IMR-90 (cell line): Measurements from ENCODE around the gene CMIP. TPM values are rescaled to one million over a fixed set of nuclear protein-coding genes. Genes with fewer than 3 reads are reported as not detected.

Experiments used
- ATAC-seq: fragments of 200-7000 bp; cut with Tn5 transposase; 2 replicates; pipeline ENCODE4 v1.9.1; 2020; ENCODE audit warnings: low read depth, mild to moderate bottlenecking, moderate library complexity
- BruUV-seq: library from RNA; stranded (reverse); fragments of 400-500 nt; replicated peaks from 2 replicates; lab custom pipeline; 2021; lab: Mats Ljungman, UMichigan
- CTCF ChIA-PET: fragments of 300-600 bp; formaldehyde crosslinking; extraction: SDS; loops from one replicate; lab custom pipeline; 2021; ENCODE audit warnings: antibody characterized with exemption; lab: Yijun Ruan, JAX
- POLR2A ChIA-PET: fragments of 300-600 bp; sonication (Branson Sonifier 250); formaldehyde crosslinking; loops from one replicate; lab custom pipeline; 2022; ENCODE audit warnings: antibody characterized with exemption; ENCODE audit not compliant: unreplicated experiment; lab: Charles Lee
- DNase-seq: peaks from one replicate; pipeline ENCODE4 v3.0.0; 2013
- H2AFZ ChIP-seq: replicated peaks from 2 replicates; pipeline ENCODE3; 2013; ENCODE audit warnings: low read length, mild to moderate bottlenecking; ENCODE audit not compliant: poor library complexity
- H2AK5ac ChIP-seq: 2 replicates; pipeline ENCODE4 v1.6.1; 2013; ENCODE audit warnings: low read depth, low read length, inconsistent platforms
- H2AK9ac ChIP-seq: replicated peaks from 2 replicates; pipeline ENCODE3; 2013; ENCODE audit warnings: mild to moderate bottlenecking, low read depth, low read length, moderate library complexity; ENCODE audit not compliant: poor library complexity
- H2BK120ac ChIP-seq: 2 replicates; pipeline ENCODE4 v1.6.1; 2013; ENCODE audit warnings: low read depth, low read length, inconsistent platforms
- H2BK15ac ChIP-seq: 3 replicates; pipeline ENCODE4 v1.6.1; 2013; ENCODE audit warnings: low read depth, low read length, inconsistent platforms
- H2BK20ac ChIP-seq: 2 replicates; pipeline ENCODE4 v1.6.1; 2013; ENCODE audit warnings: low read depth, mild to moderate bottlenecking, inconsistent platforms, low read length, moderate library complexity
- H2BK5ac ChIP-seq: 2 replicates; pipeline ENCODE4 v1.6.1; 2013; ENCODE audit warnings: mild to moderate bottlenecking, low read depth, low read length, inconsistent platforms; ENCODE audit not compliant: poor library complexity, severe bottlenecking
- H3K14ac ChIP-seq: replicated peaks from 2 replicates; pipeline ENCODE4 v1.6.1; 2013; ENCODE audit warnings: low read depth, low read length, inconsistent platforms
- H3K18ac ChIP-seq: 2 replicates; pipeline ENCODE4 v1.6.1; 2013; ENCODE audit warnings: low read depth, low read length, control low read depth
- H3K23ac ChIP-seq: 2 replicates; pipeline ENCODE4 v1.6.1; 2013; ENCODE audit warnings: low read depth, low read length, inconsistent platforms
- H3K27ac ChIP-seq: 2 replicates; pipeline ENCODE4 v1.5.1; 2013; ENCODE audit warnings: mild to moderate bottlenecking, control low read depth, low read length; ENCODE audit not compliant: insufficient read depth
- H3K27me3 ChIP-seq: 2 replicates; pipeline ENCODE4 v1.6.1; 2013; ENCODE audit warnings: low read length; ENCODE audit not compliant: control insufficient read depth, insufficient read depth
- H3K36me3 ChIP-seq: 2 replicates; pipeline ENCODE4 v1.6.1; 2013; ENCODE audit warnings: low read length, mixed read lengths; ENCODE audit not compliant: control insufficient read depth, insufficient read depth
- H3K4ac ChIP-seq: 2 replicates; pipeline ENCODE4 v1.6.1; 2013; ENCODE audit warnings: low read depth, low read length, inconsistent platforms
- H3K4me1 ChIP-seq: 2 replicates; pipeline ENCODE4 v1.6.1; 2013; ENCODE audit warnings: low read length, mixed read lengths; ENCODE audit not compliant: control insufficient read depth, insufficient read depth
- H3K4me2 ChIP-seq: 2 replicates; pipeline ENCODE4 v1.6.1; 2013; ENCODE audit warnings: low read depth, mild to moderate bottlenecking, control low read depth, low read length, moderate library complexity
- H3K4me3 ChIP-seq: 2 replicates; pipeline ENCODE4 v1.5.1; 2013; ENCODE audit warnings: low read depth, mild to moderate bottlenecking, control low read depth, low read length, moderate library complexity; ENCODE audit not compliant: insufficient read depth
- H3K56ac ChIP-seq: 2 replicates; pipeline ENCODE4 v1.6.1; 2013; ENCODE audit warnings: low read length, inconsistent platforms; ENCODE audit not compliant: insufficient read depth; ENCODE audit errors: extremely low read depth
- H3K79me1 ChIP-seq, 2 experiments: 2 replicates each; pipeline ENCODE4 v1.6.1; 2013; ENCODE audit warnings: low read length in 2 of 2, inconsistent platforms in 1 of 2, low read depth in 1 of 2
- H3K9ac ChIP-seq: 2 replicates; pipeline ENCODE4 v1.6.1; 2013; ENCODE audit warnings: low read depth, low read length, control low read depth
- H3K9me1 ChIP-seq: 2 replicates; pipeline ENCODE4 v1.6.1; 2013; ENCODE audit warnings: low read length, inconsistent platforms; ENCODE audit not compliant: insufficient read depth
- H3K9me3 ChIP-seq: 2 replicates; pipeline ENCODE4 v1.6.1; 2013; ENCODE audit warnings: low read length; ENCODE audit not compliant: control insufficient read depth, insufficient read depth
- H4K20me1 ChIP-seq: 2 replicates; pipeline ENCODE4 v1.6.1; 2013; ENCODE audit warnings: low read length, inconsistent platforms; ENCODE audit not compliant: insufficient read depth
- H4K5ac ChIP-seq: 2 replicates; pipeline ENCODE4 v1.6.1; 2013; ENCODE audit warnings: mild to moderate bottlenecking, low read depth, low read length, control low read depth
- H4K8ac ChIP-seq, 2 experiments: 2 replicates each; pipeline ENCODE4 v1.6.1; 2013; ENCODE audit warnings: low read depth in 2 of 2, low read length in 2 of 2, control low read depth in 1 of 2, inconsistent platforms in 1 of 2
- H4K91ac ChIP-seq: 2 replicates; pipeline ENCODE4 v1.6.1; 2013; ENCODE audit warnings: low read depth, low read length, inconsistent platforms; ENCODE audit not compliant: insufficient read depth
- BHLHE40 ChIP-seq: fragments of 150-350 bp; IDR thresholded peaks from 2 replicates; pipeline ENCODE4 v1.6.1; 2016; ENCODE audit warnings: mild to moderate bottlenecking, low read depth, low read length
- CEBPB ChIP-seq: IDR thresholded peaks from 2 replicates; pipeline ENCODE4 v1.6.1; 2012; ENCODE audit warnings: low read depth, low read length, improper control_type of control experiment
- CHD1 ChIP-seq: IDR thresholded peaks from 2 replicates; pipeline ENCODE4 v1.6.1; 2012; ENCODE audit warnings: low read depth, low read length, improper control_type of control experiment
- MAFK ChIP-seq: IDR thresholded peaks from 2 replicates; pipeline ENCODE4 v1.6.1; 2012; ENCODE audit warnings: low read depth, low read length, improper control_type of control experiment
- MAZ ChIP-seq: IDR thresholded peaks from 2 replicates; pipeline ENCODE4 v1.6.1; 2012; ENCODE audit warnings: low read depth, mild to moderate bottlenecking, low read length, improper control_type of control experiment, moderate library complexity, borderline replicate concordance
- NFE2L2 ChIP-seq: fragments of 150-350 bp; IDR thresholded peaks from 2 replicates; pipeline ENCODE4 v1.6.1; 2016; ENCODE audit warnings: low read depth, mild to moderate bottlenecking, low read length
- POLR2A ChIP-seq: IDR thresholded peaks from 2 replicates; pipeline ENCODE4 v1.6.1; 2012; ENCODE audit warnings: mild to moderate bottlenecking, low read depth, low read length
- RCOR1 ChIP-seq: IDR thresholded peaks from 2 replicates; pipeline ENCODE4 v1.6.1; 2012; ENCODE audit warnings: mild to moderate bottlenecking, low read length, improper control_type of control experiment; ENCODE audit not compliant: insufficient replicate concordance
- RFX5 ChIP-seq: IDR thresholded peaks from 2 replicates; pipeline ENCODE4 v1.8.0; 2012; ENCODE audit warnings: low read depth, mild to moderate bottlenecking, low read length, moderate library complexity
- SMC3 ChIP-seq: fragments of 150-350 bp; IDR thresholded peaks from 2 replicates; pipeline ENCODE4 v1.6.1; 2016; ENCODE audit warnings: low read depth, mild to moderate bottlenecking, antibody characterized with exemption, low read length, moderate library complexity
- WGBS, 2 experiments: methylation state at CpG; one replicate each; pipeline versions ENCODE4 v1.1.5 to v1.1.7; 2013; ENCODE audit warnings: missing lambda C conversion rate in 2 of 2; ENCODE audit not compliant: insufficient read length in 1 of 2; ENCODE audit errors: extremely low coverage in 2 of 2; 5-methylcytosine and 5-hydroxymethylcytosine counted together
- dilution Hi-C: fragments of 300-500 bp; cut with HindIII; formaldehyde crosslinking; loops from one replicate; pipeline ENCODE4 v1.14.3; 2018; ENCODE audit warnings: low sequenced_read_pairs; ENCODE audit not compliant: unreplicated experiment
- in situ Hi-C: fragments of 300-500 bp; cut with MboI; formaldehyde crosslinking; loops from 3 replicates; pipeline ENCODE4 v1.14.3; 2019; ENCODE audit warnings: low sequenced_read_pairs, inconsistent platforms, mixed read lengths
- intact Hi-C: fragments of 100-400 bp; cut with micrococcal nuclease; formaldehyde crosslinking; loops from 2 replicates; pipeline ENCODE4 v1.10.0; 2022
- polyA plus RNA-seq, 3 experiments: library from polyadenylated mRNA; depleted of rRNA; stranded (reverse); fragments of >200 nt; gene quantifications; 2 replicates each; pipeline ENCODE4 v1.2.3, GENCODE V29; 2012; ENCODE audit warnings: low replicate concordance in 1 of 3
- total RNA-seq: library from RNA; depleted of rRNA; stranded (reverse); fragments of >200 nt; gene quantifications from 2 replicates; pipeline ENCODE4 v1.2.3, GENCODE V29; 2012
- TF ChIP-seq, protein P1 (sequence below): fragments of 150-350 bp; IDR thresholded peaks from 2 replicates; pipeline ENCODE4 v1.6.1; 2016; ENCODE audit warnings: low read depth, mild to moderate bottlenecking, low read length, moderate library complexity, borderline replicate concordance
- TF ChIP-seq, protein P2 (sequence below): fragments of 150-350 bp; IDR thresholded peaks from 2 replicates; pipeline ENCODE4 v1.6.1; 2017; ENCODE audit warnings: mild to moderate bottlenecking, antibody characterized with exemption, low read length, low read depth
- TF ChIP-seq, protein P3 (sequence below): conservative IDR thresholded peaks from 2 replicates; pipeline ENCODE4 v1.5.1; 2012; ENCODE audit warnings: mild to moderate bottlenecking, low read depth, low read length, improper control_type of control experiment

Gene CMIP
- total and polyA plus RNA-seq, 2 of the 4 experiments (the other 2 are of a cell fraction): 3.2 to 11.6 TPM

DNA sequence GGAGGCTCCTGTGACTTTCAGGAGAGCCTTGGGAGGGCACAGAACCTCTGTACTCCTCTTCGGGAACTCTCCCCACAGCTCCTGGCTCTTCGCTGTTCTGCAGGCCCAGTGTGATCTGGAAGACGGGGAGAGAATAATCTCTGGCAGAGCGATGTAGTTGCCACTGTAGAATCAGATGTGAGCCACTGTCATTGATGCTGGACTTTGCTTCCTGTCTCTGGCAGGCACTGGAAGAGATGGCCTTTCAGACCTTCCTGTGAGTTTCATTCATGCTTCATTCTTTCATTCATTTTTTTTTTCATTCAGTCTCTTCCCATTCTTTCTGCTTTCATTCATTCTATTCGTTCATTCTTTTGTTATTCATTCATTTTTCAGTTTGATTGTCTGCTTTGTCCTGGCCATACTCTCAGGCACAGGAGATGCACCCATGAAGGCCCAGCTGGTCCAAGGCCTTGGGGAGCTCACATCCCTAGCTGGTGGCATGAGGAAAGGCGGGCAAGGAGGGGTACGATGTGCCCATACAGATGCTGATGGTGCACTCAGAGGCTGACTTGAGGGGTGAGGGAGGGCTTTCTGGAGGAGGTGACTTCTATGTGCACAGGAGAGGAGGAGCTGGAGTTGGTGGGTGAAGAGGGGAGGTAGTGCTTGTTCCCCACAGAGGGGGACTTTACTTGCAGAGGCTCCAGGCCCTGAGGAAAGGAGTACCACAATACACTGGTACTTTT, 44.2 kb downstream of the CMIP start:
- peaks cover 24% of the 10 kb centered on the region for H3K4me1 ChIP-seq
- no TSS peak for BruUV-seq
- no peaks in the 10 kb centered on the region for H3K36me3 ChIP-seq
- H3K9me3 ChIP-seq: no peaks in the 10 kb centered on the region
- H2BK5ac ChIP-seq: no peak overlapping the region
- H4K8ac ChIP-seq: no peak overlapping the region
- peaks cover 21 to 92% of the 10 kb centered on the region in 2 experiments; a peak in 3 of 4 replicates for H3K79me1 ChIP-seq
- no peak overlapping the region for H3K56ac ChIP-seq
- peaks cover 19% of the 10 kb centered on the region for H3K9me1 ChIP-seq
- in situ Hi-C loops: no loop called here
- 90% methylated on average over 2 of the region's 7 CpGs; no CpG with 5 or more reads in 1 of the 2 experiments for WGBS, 2 experiments
- H2BK20ac ChIP-seq: no peak overlapping the region
- TF ChIP-seq CEBPB (no peak), RCOR1 (no peak), MAZ (no peak), NFE2L2 (no peak), CHD1 (no peak), POLR2A (no peak), MAFK (no peak), RFX5 (no peak), BHLHE40 (no peak), SMC3 (no peak)
- TF ChIP-seq, protein P1, sequence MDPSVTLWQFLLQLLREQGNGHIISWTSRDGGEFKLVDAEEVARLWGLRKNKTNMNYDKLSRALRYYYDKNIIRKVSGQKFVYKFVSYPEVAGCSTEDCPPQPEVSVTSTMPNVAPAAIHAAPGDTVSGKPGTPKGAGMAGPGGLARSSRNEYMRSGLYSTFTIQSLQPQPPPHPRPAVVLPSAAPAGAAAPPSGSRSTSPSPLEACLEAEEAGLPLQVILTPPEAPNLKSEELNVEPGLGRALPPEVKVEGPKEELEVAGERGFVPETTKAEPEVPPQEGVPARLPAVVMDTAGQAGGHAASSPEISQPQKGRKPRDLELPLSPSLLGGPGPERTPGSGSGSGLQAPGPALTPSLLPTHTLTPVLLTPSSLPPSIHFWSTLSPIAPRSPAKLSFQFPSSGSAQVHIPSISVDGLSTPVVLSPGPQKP: no peak
- TF ChIP-seq, protein P2, sequence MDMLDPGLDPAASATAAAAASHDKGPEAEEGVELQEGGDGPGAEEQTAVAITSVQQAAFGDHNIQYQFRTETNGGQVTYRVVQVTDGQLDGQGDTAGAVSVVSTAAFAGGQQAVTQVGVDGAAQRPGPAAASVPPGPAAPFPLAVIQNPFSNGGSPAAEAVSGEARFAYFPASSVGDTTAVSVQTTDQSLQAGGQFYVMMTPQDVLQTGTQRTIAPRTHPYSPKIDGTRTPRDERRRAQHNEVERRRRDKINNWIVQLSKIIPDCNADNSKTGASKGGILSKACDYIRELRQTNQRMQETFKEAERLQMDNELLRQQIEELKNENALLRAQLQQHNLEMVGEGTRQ: no peak
- TF ChIP-seq, protein P3, sequence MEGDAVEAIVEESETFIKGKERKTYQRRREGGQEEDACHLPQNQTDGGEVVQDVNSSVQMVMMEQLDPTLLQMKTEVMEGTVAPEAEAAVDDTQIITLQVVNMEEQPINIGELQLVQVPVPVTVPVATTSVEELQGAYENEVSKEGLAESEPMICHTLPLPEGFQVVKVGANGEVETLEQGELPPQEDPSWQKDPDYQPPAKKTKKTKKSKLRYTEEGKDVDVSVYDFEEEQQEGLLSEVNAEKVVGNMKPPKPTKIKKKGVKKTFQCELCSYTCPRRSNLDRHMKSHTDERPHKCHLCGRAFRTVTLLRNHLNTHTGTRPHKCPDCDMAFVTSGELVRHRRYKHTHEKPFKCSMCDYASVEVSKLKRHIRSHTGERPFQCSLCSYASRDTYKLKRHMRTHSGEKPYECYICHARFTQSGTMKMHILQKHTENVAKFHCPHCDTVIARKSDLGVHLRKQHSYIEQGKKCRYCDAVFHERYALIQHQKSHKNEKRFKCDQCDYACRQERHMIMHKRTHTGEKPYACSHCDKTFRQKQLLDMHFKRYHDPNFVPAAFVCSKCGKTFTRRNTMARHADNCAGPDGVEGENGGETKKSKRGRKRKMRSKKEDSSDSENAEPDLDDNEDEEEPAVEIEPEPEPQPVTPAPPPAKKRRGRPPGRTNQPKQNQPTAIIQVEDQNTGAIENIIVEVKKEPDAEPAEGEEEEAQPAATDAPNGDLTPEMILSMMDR: no peak
- POLR2A ChIA-PET: no interaction called here
- no peak for ATAC-seq
- no peak overlapping the region for H3K18ac ChIP-seq
- H4K5ac ChIP-seq: no peak overlapping the region
- H3K27me3 ChIP-seq: no peaks in the 10 kb centered on the region
- H2AK9ac ChIP-seq: no peak overlapping the region
- dilution Hi-C loops: no loop called here
- H3K4me3 ChIP-seq: no peak overlapping the region
- H3K9ac ChIP-seq: no peak overlapping the region
- peaks cover 92% of the 10 kb centered on the region for H4K20me1 ChIP-seq
- DNase-seq: no peak
- H4K91ac ChIP-seq: no peak overlapping the region
- peak overlapping the region; percentile 58 for H2AK5ac ChIP-seq
- no peak overlapping the region for H3K23ac ChIP-seq
- no peak overlapping the region for H2BK120ac ChIP-seq
- CTCF ChIA-PET: no interaction called here
- no peak overlapping the region for H3K4ac ChIP-seq
- H3K4me2 ChIP-seq: no peak overlapping the region
- H2BK15ac ChIP-seq: no peak overlapping the region
- H3K14ac ChIP-seq: no peak overlapping the region
- intact Hi-C loops: no loop called here
- H2AFZ ChIP-seq: no peak overlapping the region
- H3K27ac ChIP-seq: no peak overlapping the region
